Spleen (tissue), 7 donors: ENCODE data around the gene DNAJB13.

ENCODE experiments used
- CTCF ChIP-seq, 11 experiments: fragments of 200-600 bp in 7 of 11; fragments of 450-650 bp in 4 of 11; sonication (generic) in 4 of 11; IDR thresholded peaks in 8 of 11; conservative IDR thresholded peaks in 3 of 11; 1 replicate in 7 of 11; 2 replicates in 4 of 11; pipeline versions ENCODE4 v1.4.0 to v1.8.0; 2016 to 2021; ENCODE audit warnings: antibody characterized with exemption in 11 of 11, inconsistent platforms in 4 of 11, mild to moderate bottlenecking in 1 of 11
- POLR2A ChIP-seq, 3 donors: fragments of 450-650 bp; IDR thresholded peaks; one replicate each; pipeline ENCODE4 v1.5.1; 2017; ENCODE audit warnings: antibody characterized with exemption in 3 of 3, mild to moderate bottlenecking in 1 of 3
- POLR2AphosphoS5 ChIP-seq, 3 donors: sonication (generic); formaldehyde crosslinking; IDR thresholded peaks; one replicate each; pipeline ENCODE4 v1.5.1; 2017; ENCODE audit warnings: antibody characterized with exemption in 3 of 3
- donor health status: DM: no; HTN: no; CAD: no; lungs with moderate emphysema.
- donor health status: DM: no; HTN: no; CAD: no.
- donor health status: DM: no; HTN: no; CAD: no.

GRCh38 chr11:73990730-73991129 lies 39.9 kb downstream of the DNAJB13 start:
- no peak for TF ChIP-seq CTCF (IDR thresholded peaks at IDR 0.05 in 8 of 11, conservative IDR thresholded peaks at IDR 0.05 in 3 of 11)
- TF ChIP-seq POLR2A (IDR thresholded peaks at IDR 0.05), result no peak
- TF ChIP-seq POLR2AphosphoS5 (IDR thresholded peaks at IDR 0.05), result no peak
